22Rv1 (cell line): ENCODE measurements around the gene FCMR.

Experiments used
- ZFX ChIP-seq: fragments of 450-650 bp; IDR thresholded peaks from 2 replicates; pipeline ENCODE4 v1.6.1; 2017; ENCODE audit warnings: antibody characterized with exemption, borderline replicate concordance
- TF ChIP-seq, protein P1 (sequence below): fragments of 450-650 bp; IDR thresholded peaks from 2 replicates; pipeline ENCODE4 v1.5.1; 2017; ENCODE audit warnings: mild to moderate bottlenecking

DNA sequence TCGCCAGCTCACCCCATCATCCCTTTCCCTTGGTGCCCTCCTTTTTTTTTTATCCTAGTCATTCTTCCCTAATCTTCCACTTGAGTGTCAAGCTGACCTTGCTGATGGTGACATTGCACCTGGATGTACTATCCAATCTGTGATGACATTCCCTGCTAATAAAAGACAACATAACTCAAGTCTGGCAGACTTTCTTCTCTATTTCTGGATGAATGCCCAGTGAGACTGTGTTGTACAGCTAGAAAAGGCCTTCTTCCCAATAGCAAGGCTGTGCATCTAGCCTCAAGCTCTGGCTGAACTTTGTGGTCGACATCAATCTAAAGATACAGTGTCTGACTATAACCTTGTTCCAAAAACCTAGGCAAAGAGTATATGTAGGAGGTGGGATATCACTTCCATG, 18.1 kb downstream of the FCMR start:
- TF ChIP-seq, protein P1, sequence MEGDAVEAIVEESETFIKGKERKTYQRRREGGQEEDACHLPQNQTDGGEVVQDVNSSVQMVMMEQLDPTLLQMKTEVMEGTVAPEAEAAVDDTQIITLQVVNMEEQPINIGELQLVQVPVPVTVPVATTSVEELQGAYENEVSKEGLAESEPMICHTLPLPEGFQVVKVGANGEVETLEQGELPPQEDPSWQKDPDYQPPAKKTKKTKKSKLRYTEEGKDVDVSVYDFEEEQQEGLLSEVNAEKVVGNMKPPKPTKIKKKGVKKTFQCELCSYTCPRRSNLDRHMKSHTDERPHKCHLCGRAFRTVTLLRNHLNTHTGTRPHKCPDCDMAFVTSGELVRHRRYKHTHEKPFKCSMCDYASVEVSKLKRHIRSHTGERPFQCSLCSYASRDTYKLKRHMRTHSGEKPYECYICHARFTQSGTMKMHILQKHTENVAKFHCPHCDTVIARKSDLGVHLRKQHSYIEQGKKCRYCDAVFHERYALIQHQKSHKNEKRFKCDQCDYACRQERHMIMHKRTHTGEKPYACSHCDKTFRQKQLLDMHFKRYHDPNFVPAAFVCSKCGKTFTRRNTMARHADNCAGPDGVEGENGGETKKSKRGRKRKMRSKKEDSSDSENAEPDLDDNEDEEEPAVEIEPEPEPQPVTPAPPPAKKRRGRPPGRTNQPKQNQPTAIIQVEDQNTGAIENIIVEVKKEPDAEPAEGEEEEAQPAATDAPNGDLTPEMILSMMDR = no peak
- no peak for TF ChIP-seq ZFX
